Effector memory CD8-positive, alpha-beta T cell (primary cell): ENCODE results near the gene RALA.

Source experiments
- ATAC-seq: fragments of 150-1000 bp; cut with Tn5 transposase; replicated peaks from 2 replicates; pipeline ENCODE4 v1.10.0; 2021; ENCODE audit warnings: mild to moderate bottlenecking, moderate library complexity
- DNase-seq, 3 experiments: peaks; one replicate each; pipeline ENCODE4 v3.0.0; 2021
- H3K27ac Mint-ChIP-seq, 2 donors: one replicate each; pipeline ENCODE4 v1.8.0; 2022; ENCODE audit warnings: mild to moderate bottlenecking in 2 of 2, mixed read lengths in 2 of 2, moderate library complexity in 2 of 2
- H3K27me3 Mint-ChIP-seq, 2 donors: one replicate each; pipeline ENCODE4 v1.8.0; 2022; ENCODE audit warnings: mixed read lengths in 2 of 2
- H3K36me3 Mint-ChIP-seq: one replicate; pipeline ENCODE4 v1.8.0; 2022; ENCODE audit warnings: mild to moderate bottlenecking, moderate library complexity, mixed read lengths; ENCODE audit not compliant: insufficient read depth
- H3K4me1 Mint-ChIP-seq, 2 donors: one replicate each; pipeline ENCODE4 v1.8.0; 2022; ENCODE audit warnings: low read depth in 2 of 2, mixed read lengths in 2 of 2
- H3K4me3 Mint-ChIP-seq, 2 donors: one replicate each; pipeline ENCODE4 v1.8.0; 2022; ENCODE audit warnings: mild to moderate bottlenecking in 2 of 2, mixed read lengths in 2 of 2, moderate library complexity in 2 of 2
- H3K9me3 Mint-ChIP-seq, 2 donors: one replicate each; pipeline ENCODE4 v1.8.0; 2022; ENCODE audit warnings: mixed read lengths in 2 of 2

RALA gene

GRCh38 chr7:39642896-39643295 lies 19.5 kb downstream of the RALA start:
- ATAC-seq, result no peak
- DNase-seq, result no peak
- Mint-ChIP-seq H3K36me3 (peaks cover 10% of the 10 kb centered on the region), H3K4me3 (no peak overlapping the region), H3K9me3 (no peaks in the 10 kb centered on the region), H3K27ac (no peak overlapping the region), H3K4me1 (peaks cover 31 to 47% of the 10 kb centered on the region in 2 donors), H3K27me3 (no peaks in the 10 kb centered on the region)

GRCh38 chr7:39644170-39644569 lies 20.8 kb downstream of the RALA start:
- Mint-ChIP-seq H3K4me1 (peaks cover 23 to 51% of the 10 kb centered on the region in 2 donors), H3K27me3 (no peaks in the 10 kb centered on the region), H3K9me3 (no peaks in the 10 kb centered on the region), H3K27ac (no peak overlapping the region), H3K4me3 (no peak overlapping the region), H3K36me3 (peaks cover 6% of the 10 kb centered on the region)
- DNase-seq (no peak), ATAC-seq (no peak)

- Mint-ChIP-seq H3K27ac (no peak overlapping the region), H3K4me1 (peaks cover 14 to 45% of the 10 kb centered on the region in 2 donors), H3K36me3 (no peaks in the 10 kb centered on the region), H3K4me3 (no peak overlapping the region), H3K27me3 (no peaks in the 10 kb centered on the region), H3K9me3 (no peaks in the 10 kb centered on the region)
- DNase-seq (no peak), ATAC-seq (no peak)
Measured at GRCh38 chr7:39645482-39646407, 22.4 kb downstream of the RALA start.

GRCh38 chr7:39647816-39648215 lies 24.4 kb downstream of the RALA start:
- no peaks in the 10 kb centered on the region for H3K9me3 Mint-ChIP-seq
- no peak for ATAC-seq
- no peak overlapping the region for H3K4me3 Mint-ChIP-seq
- peaks cover 12 to 27% of the 10 kb centered on the region in 2 donors for H3K4me1 Mint-ChIP-seq
- no peak for DNase-seq
- H3K27ac Mint-ChIP-seq, result peak overlapping the region in 1 of 2 donors; percentile 18
- H3K27me3 Mint-ChIP-seq, result no peaks in the 10 kb centered on the region
- no peaks in the 10 kb centered on the region for H3K36me3 Mint-ChIP-seq

- no peak overlapping the region for H3K27ac Mint-ChIP-seq
- no peak for ATAC-seq
Measured at GRCh38 chr7:39650676-39651075, 27.3 kb downstream of the RALA start.

GRCh38 chr7:39651265-39651664 lies 27.9 kb downstream of the RALA start:
- DNase-seq, result no peak
- Mint-ChIP-seq H3K27ac (no peak overlapping the region), H3K27me3 (no peaks in the 10 kb centered on the region), H3K4me1 (peaks cover 6 to 32% of the 10 kb centered on the region in 2 donors), H3K4me3 (no peak overlapping the region), H3K9me3 (no peaks in the 10 kb centered on the region), H3K36me3 (no peaks in the 10 kb centered on the region)
- ATAC-seq, result no peak

More at GRCh38 chr7:39650676-39651075, 27.3 kb downstream of the RALA start:
- Mint-ChIP-seq H3K4me1 (peaks cover 6 to 32% of the 10 kb centered on the region in 2 donors), H3K27me3 (no peaks in the 10 kb centered on the region), H3K36me3 (no peaks in the 10 kb centered on the region), H3K9me3 (no peaks in the 10 kb centered on the region), H3K4me3 (no peak overlapping the region)
- DNase-seq, result no peak

GRCh38 chr7:39656415-39656814 lies 33.0 kb downstream of the RALA start:
- no peak for ATAC-seq
- Mint-ChIP-seq H3K9me3 (no peaks in the 10 kb centered on the region), H3K27ac (no peak overlapping the region), H3K4me1 (peaks cover 5 to 20% of the 10 kb centered on the region in 2 donors), H3K36me3 (no peaks in the 10 kb centered on the region), H3K27me3 (no peaks in the 10 kb centered on the region), H3K4me3 (no peak overlapping the region)
- DNase-seq, result no peak

- H3K9me3 Mint-ChIP-seq, result no peaks in the 10 kb centered on the region
- H3K27ac Mint-ChIP-seq, result no peak overlapping the region
- ATAC-seq, result no peak
- no peak for DNase-seq
- no peaks in the 10 kb centered on the region for H3K27me3 Mint-ChIP-seq
- H3K36me3 Mint-ChIP-seq, result peaks cover 4% of the 10 kb centered on the region
- H3K4me1 Mint-ChIP-seq, result peaks cover 7 to 20% of the 10 kb centered on the region in 2 donors
- H3K4me3 Mint-ChIP-seq, result no peak overlapping the region
Measured at GRCh38 chr7:39659356-39660013, 36.1 kb downstream of the RALA start.

GRCh38 chr7:39661960-39662359 lies 38.6 kb downstream of the RALA start:
- Mint-ChIP-seq H3K9me3 (no peaks in the 10 kb centered on the region), H3K27ac (no peak overlapping the region), H3K4me1 (peaks cover 9 to 27% of the 10 kb centered on the region in 2 donors), H3K4me3 (no peak overlapping the region), H3K36me3 (peaks cover 6% of the 10 kb centered on the region), H3K27me3 (no peaks in the 10 kb centered on the region)
- ATAC-seq (no peak), DNase-seq (no peak)

- H3K27ac Mint-ChIP-seq, result no peak overlapping the region
- ATAC-seq, result no peak
- no peaks in the 10 kb centered on the region for H3K9me3 Mint-ChIP-seq
- peaks cover 6 to 28% of the 10 kb centered on the region in 2 donors for H3K4me1 Mint-ChIP-seq
- no peak overlapping the region for H3K4me3 Mint-ChIP-seq
- peaks cover 6% of the 10 kb centered on the region for H3K36me3 Mint-ChIP-seq
- DNase-seq, result no peak
- H3K27me3 Mint-ChIP-seq, result no peaks in the 10 kb centered on the region
Measured at GRCh38 chr7:39663263-39663662, 39.9 kb downstream of the RALA start.

GRCh38 chr7:39664057-39664456 lies 40.7 kb downstream of the RALA start:
- DNase-seq, result no peak
- H3K27ac Mint-ChIP-seq, result no peak overlapping the region
- peaks cover 6 to 27% of the 10 kb centered on the region in 2 donors for H3K4me1 Mint-ChIP-seq
- H3K36me3 Mint-ChIP-seq, result peaks cover 7% of the 10 kb centered on the region
- no peaks in the 10 kb centered on the region for H3K27me3 Mint-ChIP-seq
- ATAC-seq, result no peak
- no peak overlapping the region for H3K4me3 Mint-ChIP-seq
- no peaks in the 10 kb centered on the region for H3K9me3 Mint-ChIP-seq

GRCh38 chr7:39664585-39664984 lies 41.2 kb downstream of the RALA start:
- DNase-seq, result no peak
- H3K27me3 Mint-ChIP-seq, result no peaks in the 10 kb centered on the region
- no peak for ATAC-seq
- H3K27ac Mint-ChIP-seq, result no peak overlapping the region
- peaks cover 10% of the 10 kb centered on the region for H3K36me3 Mint-ChIP-seq
- no peak overlapping the region for H3K4me3 Mint-ChIP-seq
- peaks cover 7 to 27% of the 10 kb centered on the region in 2 donors for H3K4me1 Mint-ChIP-seq
- no peaks in the 10 kb centered on the region for H3K9me3 Mint-ChIP-seq

GRCh38 chr7:39666562-39666961 lies 43.2 kb downstream of the RALA start:
- DNase-seq, result no peak
- Mint-ChIP-seq H3K9me3 (no peaks in the 10 kb centered on the region), H3K36me3 (peaks cover 10% of the 10 kb centered on the region), H3K4me3 (no peak overlapping the region), H3K27me3 (no peaks in the 10 kb centered on the region), H3K4me1 (peaks cover 7 to 28% of the 10 kb centered on the region in 2 donors), H3K27ac (peak overlapping the region in 1 of 2 donors; percentile 10)
- ATAC-seq, result no peak
